CD14-positive monocyte (primary cell): ENCODE data around the gene JAG2. TPM values are rescaled to one million over a fixed set of nuclear protein-coding genes. Genes with fewer than 3 reads are reported as not detected.

Experiments
- DNase-seq, 3 donors: peaks; one replicate each; pipeline ENCODE4 v3.0.0-alpha.2; 2011 to 2022
- H2AFZ ChIP-seq: 2 replicates; pipeline ENCODE4 v1.6.0; 2012; ENCODE audit warnings: mild to moderate bottlenecking, low read depth, low read length, inconsistent platforms; ENCODE audit not compliant: insufficient read depth, poor library complexity, severe bottlenecking
- H3K27ac ChIP-seq, 2 donors: 1 replicate in 1 of 2; 2 replicates in 1 of 2; pipeline ENCODE4 v1.5.1; 2012 to 2013; ENCODE audit warnings: low read length in 2 of 2, control low read depth in 1 of 2, inconsistent platforms in 1 of 2, low read depth in 1 of 2, mild to moderate bottlenecking in 1 of 2
- H3K27me3 ChIP-seq, 2 donors: one replicate each; pipeline versions ENCODE4 v1.6.0 to v1.6.1; 2011 to 2013; ENCODE audit warnings: low read length in 2 of 2; ENCODE audit not compliant: control insufficient read depth in 2 of 2, insufficient read depth in 2 of 2
- H3K36me3 ChIP-seq, 2 donors: replicated peaks in 1 of 2; 1 replicate in 1 of 2; 2 replicates in 1 of 2; pipeline versions ENCODE4 v1.5.1 to v1.6.1; 2012 to 2013; ENCODE audit warnings: low read length in 2 of 2, control low read depth in 1 of 2, inconsistent platforms in 1 of 2, mild to moderate bottlenecking in 1 of 2; ENCODE audit not compliant: insufficient read depth in 2 of 2, control insufficient read depth in 1 of 2
- H3K4me1 ChIP-seq, 2 donors: 1 replicate in 1 of 2; 2 replicates in 1 of 2; pipeline versions ENCODE4 v1.5.1 to v1.6.1; 2012 to 2013; ENCODE audit warnings: low read length in 2 of 2, control low read depth in 1 of 2, inconsistent platforms in 1 of 2, mild to moderate bottlenecking in 1 of 2, moderate library complexity in 1 of 2; ENCODE audit not compliant: insufficient read depth in 2 of 2, control insufficient read depth in 1 of 2
- H3K4me2 ChIP-seq: replicated peaks from 2 replicates; pipeline ENCODE3; 2012; ENCODE audit warnings: low read length, moderate library complexity, mild to moderate bottlenecking; ENCODE audit not compliant: poor library complexity, severe bottlenecking; ENCODE audit errors: extremely low read depth
- H3K4me3 ChIP-seq, 3 experiments: fragments of 200-600 bp in 1 of 3; sonication (generic) in 1 of 3; replicated peaks in 1 of 3; 1 replicate in 2 of 3; 2 replicates in 1 of 3; pipeline ENCODE4 v1.5.1; 2011 to 2013; ENCODE audit warnings: low read length in 3 of 3, mild to moderate bottlenecking in 3 of 3, control low read depth in 2 of 3, low read depth in 2 of 3, inconsistent platforms in 1 of 3, moderate library complexity in 1 of 3
- H3K79me2 ChIP-seq: 2 replicates; pipeline ENCODE4 v1.6.0; 2012; ENCODE audit warnings: mild to moderate bottlenecking, control low read depth, inconsistent platforms, low read length, moderate library complexity; ENCODE audit not compliant: insufficient read depth
- H3K9ac ChIP-seq: 2 replicates; pipeline ENCODE4 v1.6.0; 2017; ENCODE audit warnings: low read length, mild to moderate bottlenecking; ENCODE audit not compliant: insufficient read depth, poor library complexity, severe bottlenecking
- H3K9me3 ChIP-seq, 2 donors: replicated peaks in 1 of 2; 1 replicate in 1 of 2; 2 replicates in 1 of 2; pipeline versions ENCODE4 v1.5.1 to v1.6.1; 2012 to 2013; ENCODE audit warnings: low read length in 2 of 2, control low read depth in 1 of 2; ENCODE audit not compliant: control insufficient read depth in 1 of 2, insufficient read depth in 1 of 2
- H4K20me1 ChIP-seq: 2 replicates; pipeline ENCODE4 v1.6.0; 2012; ENCODE audit warnings: mild to moderate bottlenecking, low read length, control low read depth, moderate library complexity; ENCODE audit not compliant: insufficient read depth
- H3K27ac Mint-ChIP-seq, 7 donors: one replicate each; pipeline ENCODE4 v1.8.0; 2020; ENCODE audit warnings: mild to moderate bottlenecking in 7 of 7, mixed read lengths in 7 of 7, moderate library complexity in 6 of 7, inconsistent platforms in 2 of 7
- H3K27me3 Mint-ChIP-seq, 3 donors: one replicate each; pipeline ENCODE4 v1.8.0; 2021 to 2022; ENCODE audit warnings: low read depth in 3 of 3, mild to moderate bottlenecking in 3 of 3, mixed read lengths in 3 of 3, moderate library complexity in 3 of 3, inconsistent platforms in 1 of 3
- H3K36me3 Mint-ChIP-seq, 2 donors: one replicate each; pipeline ENCODE4 v1.8.0; 2020; ENCODE audit warnings: mixed read lengths in 2 of 2, inconsistent platforms in 1 of 2, mild to moderate bottlenecking in 1 of 2
- H3K4me1 Mint-ChIP-seq: one replicate; pipeline ENCODE4 v1.8.0; 2020; ENCODE audit warnings: mild to moderate bottlenecking, mixed read lengths
- H3K4me3 Mint-ChIP-seq, 2 donors: one replicate each; pipeline ENCODE4 v1.8.0; 2020; ENCODE audit warnings: mild to moderate bottlenecking in 2 of 2, mixed read lengths in 2 of 2, moderate library complexity in 1 of 2
- H3K9me3 Mint-ChIP-seq, 7 donors: one replicate each; pipeline ENCODE4 v1.8.0; 2020 to 2022; ENCODE audit warnings: mixed read lengths in 7 of 7, mild to moderate bottlenecking in 6 of 7, moderate library complexity in 6 of 7, inconsistent platforms in 2 of 7
- CTCF ChIP-seq: fragments of 200-600 bp; IDR thresholded peaks from one replicate; pipeline ENCODE4 v1.8.0; 2022; ENCODE audit warnings: antibody characterized with exemption, mild to moderate bottlenecking
- WGBS: methylation state at CpG from one replicate; pipeline ENCODE4 v1.1.5; 2013; ENCODE audit warnings: missing lambda C conversion rate; ENCODE audit not compliant: insufficient coverage; 5-methylcytosine and 5-hydroxymethylcytosine counted together
- intact Hi-C, 2 donors: fragments of 100-400 bp; cut with micrococcal nuclease; formaldehyde crosslinking; loops; one replicate each; pipeline versions ENCODE4 v1.15.0 to v1.15.1; 2023
- polyA plus RNA-seq, 3 donors: library from polyadenylated mRNA; depleted of rRNA in 1 of 3; unstranded in 2 of 3; stranded (reverse) in 1 of 3; fragments of 300-500 nt in 2 of 3; fragments of >200 nt in 1 of 3; fragmentation: Illumina TruSeq in 2 of 3; gene quantifications; 1 replicate in 2 of 3; 2 replicates in 1 of 3; pipeline ENCODE4 v1.2.3, GENCODE V29; 2012 to 2021

The JAG2 gene
- polyA plus RNA-seq, 3 donors: 1.2 TPM; not detected in 2

GRCh38 chr14:105155681-105156413, 12.7 kb downstream of the JAG2 start:
- H3K4me1 ChIP-seq: no peaks in the 10 kb centered on the region
- H3K27ac ChIP-seq: no peak overlapping the region
- H3K4me3 ChIP-seq: no peak overlapping the region
- no peak for DNase-seq
- H3K36me3 Mint-ChIP-seq: no peaks in the 10 kb centered on the region
- no peaks in the 10 kb centered on the region for H3K9me3 ChIP-seq
- H3K9me3 Mint-ChIP-seq: peaks cover 0 to 1% (median 0%) of the 10 kb centered on the region in 7 donors
- H3K27ac Mint-ChIP-seq: no peak overlapping the region
- peaks cover 1 to 14% (median 8%) of the 10 kb centered on the region in 3 donors for H3K27me3 Mint-ChIP-seq
- no peaks in the 10 kb centered on the region for H3K79me2 ChIP-seq
- no peak overlapping the region for H3K4me2 ChIP-seq
- no peaks in the 10 kb centered on the region for H4K20me1 ChIP-seq
- no peaks in the 10 kb centered on the region for H3K36me3 ChIP-seq
- no peak overlapping the region for H2AFZ ChIP-seq
- 93% methylated on average over 42 of the region's 48 CpGs for whole genome bisulfite sequencing
- H3K4me1 Mint-ChIP-seq: no peaks in the 10 kb centered on the region
- intact Hi-C loops: no loop called here
- no peak overlapping the region for H3K9ac ChIP-seq
- H3K4me3 Mint-ChIP-seq: no peak overlapping the region
- no peak for TF ChIP-seq CTCF
- no peaks in the 10 kb centered on the region for H3K27me3 ChIP-seq

GRCh38 chr14:105155071-105155651, 13.4 kb downstream of the JAG2 start:
- H3K4me1 Mint-ChIP-seq: no peaks in the 10 kb centered on the region
- Histone ChIP-seq H3K4me1 (no peaks in the 10 kb centered on the region), H3K79me2 (no peaks in the 10 kb centered on the region), H3K27ac (no peak overlapping the region), H3K27me3 (no peaks in the 10 kb centered on the region), H4K20me1 (no peaks in the 10 kb centered on the region), H3K4me3 (no peak overlapping the region), H3K36me3 (no peaks in the 10 kb centered on the region), H3K9me3 (no peaks in the 10 kb centered on the region), H3K9ac (no peak overlapping the region), H3K4me2 (no peak overlapping the region), H2AFZ (no peak overlapping the region)
- H3K9me3 Mint-ChIP-seq: peaks cover 0 to 1% (median 0%) of the 10 kb centered on the region in 7 donors
- no peak overlapping the region for H3K27ac Mint-ChIP-seq
- H3K36me3 Mint-ChIP-seq: no peaks in the 10 kb centered on the region
- 92% methylated on average over 22 of the region's 24 CpGs for WGBS
- no peak overlapping the region for H3K4me3 Mint-ChIP-seq
- no peak for DNase-seq
- TF ChIP-seq CTCF: no peak
- intact Hi-C loops: no loop called here
- peaks cover 1 to 14% (median 5%) of the 10 kb centered on the region in 3 donors for H3K27me3 Mint-ChIP-seq
